ENCODE data around the gene MMP8.

Gene MMP8

DNA sequence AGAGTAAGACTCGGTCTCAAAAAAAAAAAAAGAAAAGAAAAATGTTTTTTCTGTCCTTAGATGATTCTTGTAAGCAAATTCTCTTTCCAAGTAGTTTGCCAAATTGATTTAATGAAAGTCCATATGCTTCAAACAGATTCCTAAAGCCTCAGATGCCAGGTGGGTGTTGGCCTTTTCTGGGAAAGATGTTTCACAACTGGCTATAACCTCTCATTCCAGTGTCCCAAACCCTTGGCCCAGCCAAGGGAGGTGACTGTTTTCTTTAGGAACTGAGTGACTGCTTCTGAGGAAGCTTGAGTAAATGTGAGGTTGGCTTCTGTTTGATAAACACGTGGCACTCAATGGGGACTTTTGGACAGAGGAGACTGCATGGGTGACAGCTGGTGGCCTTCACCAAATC, 46.7 kb downstream of the MMP8 start:
- in situ Hi-C loops (cut with HindIII; ENCODE audit: low pct_ligation_motif_present, low sequenced_read_pairs), result no loop called here
- no peaks in the 10 kb centered on the region for H3K27me3 ChIP-seq (replicated peaks)
- no peak overlapping the region for H3K27ac ChIP-seq
- no peak for DNase-seq
- TF ChIP-seq, protein P1, sequence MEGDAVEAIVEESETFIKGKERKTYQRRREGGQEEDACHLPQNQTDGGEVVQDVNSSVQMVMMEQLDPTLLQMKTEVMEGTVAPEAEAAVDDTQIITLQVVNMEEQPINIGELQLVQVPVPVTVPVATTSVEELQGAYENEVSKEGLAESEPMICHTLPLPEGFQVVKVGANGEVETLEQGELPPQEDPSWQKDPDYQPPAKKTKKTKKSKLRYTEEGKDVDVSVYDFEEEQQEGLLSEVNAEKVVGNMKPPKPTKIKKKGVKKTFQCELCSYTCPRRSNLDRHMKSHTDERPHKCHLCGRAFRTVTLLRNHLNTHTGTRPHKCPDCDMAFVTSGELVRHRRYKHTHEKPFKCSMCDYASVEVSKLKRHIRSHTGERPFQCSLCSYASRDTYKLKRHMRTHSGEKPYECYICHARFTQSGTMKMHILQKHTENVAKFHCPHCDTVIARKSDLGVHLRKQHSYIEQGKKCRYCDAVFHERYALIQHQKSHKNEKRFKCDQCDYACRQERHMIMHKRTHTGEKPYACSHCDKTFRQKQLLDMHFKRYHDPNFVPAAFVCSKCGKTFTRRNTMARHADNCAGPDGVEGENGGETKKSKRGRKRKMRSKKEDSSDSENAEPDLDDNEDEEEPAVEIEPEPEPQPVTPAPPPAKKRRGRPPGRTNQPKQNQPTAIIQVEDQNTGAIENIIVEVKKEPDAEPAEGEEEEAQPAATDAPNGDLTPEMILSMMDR (IDR thresholded peaks at IDR 0.05; ENCODE audit: low read depth, low read length, missing control alignments), result no peak
- H3K4me3 ChIP-seq (ENCODE audit: low read depth, low read length), result no peak overlapping the region
- H3K36me3 ChIP-seq (replicated peaks), result no peaks in the 10 kb centered on the region

- TF ChIP-seq, protein P1 (IDR thresholded peaks at IDR 0.05; ENCODE audit: low read depth, low read length, missing control alignments), result no peak
- Histone ChIP-seq H3K4me3 (ENCODE audit: low read depth, low read length) (no peak overlapping the region), H3K36me3 (replicated peaks) (no peaks in the 10 kb centered on the region), H3K27ac (no peak overlapping the region), H3K27me3 (replicated peaks) (no peaks in the 10 kb centered on the region)
- in situ Hi-C loops (cut with HindIII; ENCODE audit: low pct_ligation_motif_present, low sequenced_read_pairs), result no loop called here
- DNase-seq, result no peak
Measured at GRCh38 chr11:102676084-102676483, 48.7 kb downstream of the MMP8 start.

GRCh38 chr11:102669664-102670063, 55.1 kb downstream of the MMP8 start:
- TF ChIP-seq, protein P1 (IDR thresholded peaks at IDR 0.05; ENCODE audit: low read depth, low read length, missing control alignments), result no peak
- in situ Hi-C loops (cut with HindIII; ENCODE audit: low pct_ligation_motif_present, low sequenced_read_pairs), result no loop called here
- no peaks in the 10 kb centered on the region for H3K27me3 ChIP-seq (replicated peaks)
- no peak for DNase-seq
- no peak overlapping the region for H3K4me3 ChIP-seq (ENCODE audit: low read depth, low read length)
- H3K27ac ChIP-seq, result no peak overlapping the region
- H3K36me3 ChIP-seq (replicated peaks), result no peaks in the 10 kb centered on the region

GRCh38 chr11:102666331-102666957, 58.3 kb downstream of the MMP8 start:
- in situ Hi-C loops (cut with HindIII; ENCODE audit: low pct_ligation_motif_present, low sequenced_read_pairs), result no loop called here
- DNase-seq, result peak; percentile 44
- H3K36me3 ChIP-seq (replicated peaks), result no peaks in the 10 kb centered on the region
- H3K4me3 ChIP-seq (ENCODE audit: low read depth, low read length), result no peak overlapping the region
- no peaks in the 10 kb centered on the region for H3K27me3 ChIP-seq (replicated peaks)
- H3K27ac ChIP-seq, result no peak overlapping the region
- TF ChIP-seq, protein P1 (IDR thresholded peaks at IDR 0.05; ENCODE audit: low read depth, low read length, missing control alignments), result peak; percentile 86

DNA sequence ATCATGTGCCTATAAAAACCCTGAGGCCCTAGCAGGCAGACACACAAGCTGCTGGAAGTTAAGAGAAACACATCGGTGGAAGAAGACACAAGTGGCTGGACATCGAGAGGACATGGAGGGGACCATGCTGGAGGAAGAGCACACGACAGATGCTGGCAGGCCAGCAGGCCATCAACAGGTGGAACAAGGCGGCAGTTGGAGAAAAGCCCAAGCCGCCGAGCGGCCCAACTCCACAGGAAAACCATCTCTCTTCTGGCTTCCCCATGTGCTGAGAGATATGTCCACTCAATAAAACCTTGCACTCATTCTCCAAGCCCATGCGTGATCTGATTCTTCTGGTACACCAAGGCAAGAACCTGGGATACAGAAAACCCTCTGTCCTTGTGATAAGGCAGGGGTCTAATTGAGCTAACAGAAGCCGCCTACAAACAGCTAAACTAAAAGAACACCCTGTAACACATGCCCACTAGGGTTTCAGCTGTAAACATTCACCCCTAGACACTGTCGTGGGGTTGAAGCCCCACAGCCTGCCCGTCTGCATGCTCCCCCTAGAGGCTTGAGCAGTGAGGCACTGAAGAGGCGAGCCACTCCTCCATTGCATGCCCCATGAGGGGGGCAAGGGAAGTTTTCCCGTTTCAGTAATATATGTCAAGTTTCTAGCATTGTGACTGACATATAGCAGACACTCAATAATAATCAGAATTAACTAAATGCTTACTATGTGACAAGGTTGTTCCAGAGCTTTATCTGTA, 60.6 kb downstream of the MMP8 start:
- Histone ChIP-seq H3K27me3 (replicated peaks) (no peaks in the 10 kb centered on the region), H3K36me3 (replicated peaks) (no peaks in the 10 kb centered on the region), H3K4me3 (ENCODE audit: low read depth, low read length) (no peak overlapping the region), H3K27ac (no peak overlapping the region)
- in situ Hi-C loops (cut with HindIII; ENCODE audit: low pct_ligation_motif_present, low sequenced_read_pairs), result no loop called here
- DNase-seq, result no peak
- TF ChIP-seq, protein P1 (IDR thresholded peaks at IDR 0.05; ENCODE audit: low read depth, low read length, missing control alignments), result peak; percentile 69

All from brain microvascular endothelial cell (primary cell).